ENCODE data around the gene GAS2L1.
A peak's percentile ranks its signal among the peaks of the same experiment; 100 is the strongest.

The GAS2L1 gene

GRCh38 chr22:29328566-29329500 is 22.4 kb downstream of the GAS2L1 start:
- H3K27ac Mint-ChIP-seq, result peak overlapping the region in 2 of 3 experiments; percentile 36 to 51
- H3K4me3 Mint-ChIP-seq, result no peak overlapping the region
- H3K4me1 Mint-ChIP-seq, result peaks cover 27% of the 10 kb centered on the region
- peaks cover 5% of the 10 kb centered on the region for H3K36me3 Mint-ChIP-seq (ENCODE audit: low read depth)
- H3K9me3 Mint-ChIP-seq, result no peaks in the 10 kb centered on the region
- TF ChIP-seq CTCF (IDR thresholded peaks at IDR 0.05; ENCODE audit: unreplicated experiment in 3 of 3), result no peak
- peaks cover 3% of the 10 kb centered on the region for H3K27me3 Mint-ChIP-seq (ENCODE audit: low read depth)

DNA sequence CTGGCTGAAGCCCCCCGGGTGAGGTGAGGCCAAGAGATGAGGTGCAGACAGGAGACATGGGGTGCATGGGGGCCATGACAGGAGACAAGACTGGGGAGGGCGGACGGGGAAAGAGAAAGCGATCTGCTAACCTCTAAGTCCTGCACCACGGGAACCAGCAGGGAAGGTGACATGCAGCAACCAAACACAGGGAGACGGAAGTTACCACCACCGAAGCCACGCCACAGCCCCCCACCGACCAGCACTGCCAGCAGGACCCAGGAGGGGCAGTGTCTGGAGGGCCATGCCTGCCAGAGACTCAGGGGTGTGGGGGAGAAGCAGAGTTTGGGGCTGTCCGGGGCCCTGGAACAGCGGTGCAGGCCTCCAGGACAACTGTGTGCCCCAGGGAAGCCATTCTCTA is 23.1 kb downstream of the GAS2L1 start:
- Mint-ChIP-seq H3K4me1 (peaks cover 27% of the 10 kb centered on the region), H3K27ac (peak overlapping the region in 2 of 3 experiments; percentile 36 to 51), H3K9me3 (no peaks in the 10 kb centered on the region), H3K36me3 (ENCODE audit: low read depth) (peaks cover 8% of the 10 kb centered on the region), H3K4me3 (no peak overlapping the region), H3K27me3 (ENCODE audit: low read depth) (no peaks in the 10 kb centered on the region)
- TF ChIP-seq CTCF (IDR thresholded peaks at IDR 0.05; ENCODE audit: unreplicated experiment in 3 of 3), result no peak

DNA sequence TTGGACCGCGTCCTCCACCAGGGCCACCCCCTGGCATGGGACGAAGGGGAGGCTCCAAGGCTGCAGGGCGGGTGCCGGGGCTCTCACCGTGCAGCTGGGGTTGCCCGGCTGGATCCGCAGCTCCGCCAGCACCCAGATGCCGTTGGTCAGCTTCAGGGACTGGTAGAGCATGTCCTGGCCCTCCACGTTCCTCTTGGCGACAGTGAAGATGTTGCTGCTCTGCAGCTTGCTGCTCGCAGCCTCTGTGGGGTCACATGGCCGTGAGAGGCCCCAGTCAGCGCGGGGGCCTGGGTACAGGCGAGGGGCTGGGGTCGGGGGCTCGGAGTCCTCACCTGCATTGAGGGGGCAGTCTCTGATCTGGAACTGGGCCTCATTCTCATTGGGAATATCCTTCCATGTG is 23.8 kb downstream of the GAS2L1 start:
- H3K36me3 Mint-ChIP-seq (ENCODE audit: low read depth), result peaks cover 8% of the 10 kb centered on the region
- no peaks in the 10 kb centered on the region for H3K9me3 Mint-ChIP-seq
- TF ChIP-seq CTCF (IDR thresholded peaks at IDR 0.05; ENCODE audit: unreplicated experiment in 3 of 3), result no peak
- no peak overlapping the region for H3K4me3 Mint-ChIP-seq
- peaks cover 27% of the 10 kb centered on the region for H3K4me1 Mint-ChIP-seq
- no peaks in the 10 kb centered on the region for H3K27me3 Mint-ChIP-seq (ENCODE audit: low read depth)
- peak overlapping the region; percentile 61 to 73 (median 63) for H3K27ac Mint-ChIP-seq

DNA sequence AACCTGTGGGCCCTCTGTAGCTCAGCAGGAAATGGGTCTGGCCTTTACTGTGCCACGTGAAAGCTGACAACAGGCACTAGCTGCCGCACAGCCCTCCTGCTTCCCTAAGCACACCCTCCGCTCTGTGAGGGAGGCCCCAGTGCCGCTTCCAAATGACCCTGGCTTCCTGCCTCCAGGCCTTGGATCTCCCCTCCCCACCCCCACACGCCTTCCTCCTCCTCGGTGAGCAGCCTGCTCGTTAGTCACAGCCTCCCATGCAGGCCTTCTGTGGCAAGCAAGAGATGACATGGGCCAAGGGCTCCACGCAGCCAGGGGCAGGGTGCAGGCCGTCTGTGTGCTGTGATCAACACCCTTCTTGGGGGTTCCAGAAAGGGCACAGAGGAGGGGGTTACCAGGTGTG is 24.3 kb downstream of the GAS2L1 start:
- no peak for TF ChIP-seq CTCF (IDR thresholded peaks at IDR 0.05; ENCODE audit: unreplicated experiment in 3 of 3)
- peak overlapping the region; percentile 61 to 73 (median 63) for H3K27ac Mint-ChIP-seq
- H3K36me3 Mint-ChIP-seq (ENCODE audit: low read depth), result peaks cover 12% of the 10 kb centered on the region
- no peaks in the 10 kb centered on the region for H3K9me3 Mint-ChIP-seq
- H3K4me3 Mint-ChIP-seq, result no peak overlapping the region
- peaks cover 27% of the 10 kb centered on the region for H3K4me1 Mint-ChIP-seq
- no peaks in the 10 kb centered on the region for H3K27me3 Mint-ChIP-seq (ENCODE audit: low read depth)

DNA sequence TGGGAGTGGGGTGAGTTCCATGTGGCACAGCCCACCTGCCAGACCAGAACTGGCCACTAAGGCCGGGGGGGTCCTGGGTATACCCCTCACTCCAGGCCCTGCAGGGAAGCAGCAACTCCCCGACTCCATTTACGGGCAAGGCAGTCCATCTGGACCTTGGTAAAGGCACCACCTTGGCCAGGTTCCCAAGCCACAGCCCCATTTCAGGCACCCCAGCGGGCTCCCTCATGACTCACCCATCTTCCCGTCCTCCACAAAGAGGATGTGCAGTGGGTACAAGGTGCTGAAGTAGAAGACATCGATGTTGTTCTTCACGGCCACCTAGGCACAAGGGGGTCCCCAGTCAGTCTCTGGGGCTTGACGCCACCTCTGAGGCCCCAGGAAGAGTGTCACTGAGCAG is 24.8 kb downstream of the GAS2L1 start:
- peaks cover 16% of the 10 kb centered on the region for H3K36me3 Mint-ChIP-seq (ENCODE audit: low read depth)
- TF ChIP-seq CTCF (IDR thresholded peaks at IDR 0.05; ENCODE audit: unreplicated experiment in 3 of 3), result no peak
- peak overlapping the region in 2 of 3 experiments; percentile 61 to 73 for H3K27ac Mint-ChIP-seq
- no peaks in the 10 kb centered on the region for H3K9me3 Mint-ChIP-seq
- H3K4me1 Mint-ChIP-seq, result peaks cover 27% of the 10 kb centered on the region
- H3K27me3 Mint-ChIP-seq (ENCODE audit: low read depth), result no peaks in the 10 kb centered on the region
- no peak overlapping the region for H3K4me3 Mint-ChIP-seq

Measured in nephron (organoid).